H1 (cell line): Measurements from ENCODE around the gene EHD4. TPM values are rescaled to one million over a fixed set of nuclear protein-coding genes. Genes with fewer than 3 reads are reported as not detected.

ENCODE experiments used
- CTCF ChIA-PET: fragments of 300-600 bp; sonication (Branson Sonifier 250); formaldehyde crosslinking; loops from one replicate; lab custom pipeline; 2021; ENCODE audit not compliant: partially characterized antibody; lab: Charles Lee
- POLR2A ChIA-PET: fragments of 300-600 bp; sonication (Branson Sonifier 250); formaldehyde crosslinking; loops from one replicate; lab custom pipeline; 2021; ENCODE audit warnings: inconsistent platforms; ENCODE audit not compliant: partially characterized antibody; lab: Charles Lee
- DNase-seq, 2 experiments: peaks; one replicate each; pipeline versions ENCODE4 v3.0.0 to v3.0.0-alpha.2; 2010 to 2022; ENCODE audit warnings: low spot score in 2 of 2, low read depth in 1 of 2, mixed read lengths in 1 of 2
- FAIRE-seq: peaks from 2 replicates; lab custom pipeline; 2011; peaks lifted over from hg19 to GRCh38; lab: Jason Lieb, UNC
- H2AFZ ChIP-seq: 2 replicates; pipeline ENCODE4 v1.8.1; 2012; ENCODE audit warnings: low read length, inconsistent platforms
- H2AK5ac ChIP-seq: 2 replicates; pipeline ENCODE4 v1.6.1; 2013; ENCODE audit warnings: low read depth, low read length
- H2BK120ac ChIP-seq: replicated peaks from 2 replicates; pipeline ENCODE3; 2013; ENCODE audit warnings: low read depth, low read length, inconsistent platforms
- H2BK12ac ChIP-seq: 2 replicates; pipeline ENCODE4 v1.6.1; 2013; ENCODE audit warnings: low read depth, low read length
- H2BK15ac ChIP-seq: 2 replicates; pipeline ENCODE4 v1.6.1; 2013; ENCODE audit warnings: low read length
- H2BK20ac ChIP-seq: 2 replicates; pipeline ENCODE4 v1.6.1; 2013; ENCODE audit warnings: low read length
- H2BK5ac ChIP-seq: 2 replicates; pipeline ENCODE4 v1.6.1; 2013; ENCODE audit warnings: low read depth, low read length
- H3K14ac ChIP-seq: 2 replicates; pipeline ENCODE4 v1.6.1; 2013; ENCODE audit warnings: inconsistent platforms; ENCODE audit not compliant: insufficient read length
- H3K18ac ChIP-seq: 2 replicates; pipeline ENCODE4 v1.6.1; 2013; ENCODE audit warnings: low read length; ENCODE audit errors: extremely low read depth
- H3K23ac ChIP-seq: 2 replicates; pipeline ENCODE4 v1.6.1; 2013; ENCODE audit warnings: inconsistent platforms; ENCODE audit not compliant: insufficient read length
- H3K23me2 ChIP-seq: 2 replicates; pipeline ENCODE4 v1.6.1; 2013; ENCODE audit warnings: low read depth, low read length
- H3K27ac ChIP-seq: 2 replicates; pipeline ENCODE4 v1.6.1; 2011; ENCODE audit warnings: low read depth, low read length, inconsistent platforms
- H3K27me3 ChIP-seq, 4 experiments: replicated peaks in 1 of 4; 1 replicate in 1 of 4; 2 replicates in 3 of 4; pipeline versions ENCODE4 v1.6.1 to v1.8.1; 2011 to 2013; ENCODE audit warnings: low read length in 3 of 4, mild to moderate bottlenecking in 3 of 4, inconsistent platforms in 2 of 4, mixed read lengths in 2 of 4, moderate library complexity in 1 of 4; ENCODE audit not compliant: control insufficient read depth in 3 of 4, insufficient read depth in 3 of 4; ENCODE audit errors: extremely low read depth in 1 of 4
- H3K36me3 ChIP-seq, 4 experiments: 2 replicates each; pipeline versions ENCODE4 v1.6.1 to v1.8.1; 2011 to 2013; ENCODE audit warnings: mild to moderate bottlenecking in 4 of 4, low read length in 3 of 4, moderate library complexity in 2 of 4, control low read depth in 1 of 4, inconsistent platforms in 1 of 4; ENCODE audit not compliant: insufficient read depth in 4 of 4, control insufficient read depth in 2 of 4
- H3K4ac ChIP-seq: replicated peaks from 2 replicates; pipeline ENCODE3; 2013; ENCODE audit warnings: low read length, low read depth, mixed read lengths, inconsistent platforms; ENCODE audit not compliant: insufficient read length
- H3K4me1 ChIP-seq, 4 experiments: replicated peaks in 1 of 4; 1 replicate in 1 of 4; 2 replicates in 3 of 4; pipeline versions ENCODE4 v1.6.1 to v1.8.1; 2011 to 2013; ENCODE audit warnings: low read length in 3 of 4, inconsistent platforms in 2 of 4, mixed read lengths in 1 of 4; ENCODE audit not compliant: insufficient read depth in 4 of 4, control insufficient read depth in 3 of 4
- H3K4me2 ChIP-seq, 2 experiments: 2 replicates each; pipeline versions ENCODE4 v1.6.1 to v1.8.1; 2011 to 2013; ENCODE audit warnings: low read depth in 2 of 2, low read length in 2 of 2, control low read depth in 1 of 2, inconsistent platforms in 1 of 2, mild to moderate bottlenecking in 1 of 2; ENCODE audit not compliant: insufficient read depth in 1 of 2
- H3K4me3 ChIP-seq, 4 experiments: fragments of 200-600, 300-600 bp in 1 of 4; sonication (generic), shearing (Covaris generic), sonication (Bioruptor Twin) in 1 of 4; 2 replicates each; pipeline versions ENCODE4 v1.5.1 to v1.8.1; 2011 to 2016; ENCODE audit warnings: low read length in 4 of 4, low read depth in 3 of 4, control low read depth in 2 of 4, inconsistent platforms in 2 of 4, mild to moderate bottlenecking in 2 of 4, mixed read lengths in 1 of 4, moderate library complexity in 1 of 4; ENCODE audit not compliant: insufficient read depth in 2 of 4; ENCODE audit errors: extremely low read depth in 1 of 4
- H3K56ac ChIP-seq: replicated peaks from 2 replicates; pipeline ENCODE3; 2013; ENCODE audit warnings: low read depth, mild to moderate bottlenecking, mixed read lengths, low read length, inconsistent platforms; ENCODE audit not compliant: insufficient read length
- H3K79me1 ChIP-seq: 2 replicates; pipeline ENCODE4 v1.6.1; 2013; ENCODE audit warnings: low read depth, low read length, control low read depth
- H3K79me2 ChIP-seq, 2 experiments: 2 replicates each; pipeline versions ENCODE4 v1.6.1 to v1.8.1; 2012 to 2013; ENCODE audit warnings: low read length in 2 of 2, mild to moderate bottlenecking in 2 of 2, inconsistent platforms in 1 of 2; ENCODE audit not compliant: insufficient read depth in 2 of 2, control insufficient read depth in 1 of 2
- H3K9ac ChIP-seq, 4 experiments: replicated peaks in 1 of 4; 1 replicate in 1 of 4; 2 replicates in 3 of 4; pipeline versions ENCODE4 v1.6.1 to v1.8.1; 2011 to 2013; ENCODE audit warnings: low read depth in 3 of 4, low read length in 3 of 4, control low read depth in 2 of 4, mild to moderate bottlenecking in 2 of 4, moderate library complexity in 2 of 4, inconsistent platforms in 1 of 4; ENCODE audit errors: extremely low read depth in 1 of 4
- H3K9me3 ChIP-seq, 2 experiments: 2 replicates each; pipeline versions ENCODE4 v1.6.1 to v1.8.1; 2012 to 2013; ENCODE audit warnings: mild to moderate bottlenecking in 2 of 2, moderate library complexity in 2 of 2, control low read depth in 1 of 2, inconsistent platforms in 1 of 2, low read depth in 1 of 2, low read length in 1 of 2, mixed read lengths in 1 of 2; ENCODE audit not compliant: insufficient read depth in 2 of 2
- H4K20me1 ChIP-seq, 2 experiments: replicated peaks in 1 of 2; 2 replicates each; pipeline versions ENCODE3 to v1.8.1; 2011 to 2013; ENCODE audit warnings: inconsistent platforms in 2 of 2, low read length in 2 of 2, mild to moderate bottlenecking in 1 of 2; ENCODE audit not compliant: insufficient read depth in 2 of 2, control insufficient read depth in 1 of 2
- H4K5ac ChIP-seq: 2 replicates; pipeline ENCODE4 v1.6.1; 2013; ENCODE audit warnings: low read length, low read depth, mixed read lengths, inconsistent platforms; ENCODE audit not compliant: insufficient read length
- H4K8ac ChIP-seq: 2 replicates; pipeline ENCODE4 v1.8.0; 2013; ENCODE audit warnings: mild to moderate bottlenecking, moderate library complexity, low read length, inconsistent platforms; ENCODE audit not compliant: insufficient read depth; ENCODE audit errors: extremely low read depth
- H4K91ac ChIP-seq: replicated peaks from 2 replicates; pipeline ENCODE3; 2013; ENCODE audit warnings: low read length, mixed read lengths, inconsistent platforms; ENCODE audit not compliant: insufficient read length
- CBX5 ChIP-seq: fragments of 300-800, 300-1000 bp; sonication (generic); IDR thresholded peaks from 2 replicates; pipeline ENCODE4 v1.7.1; 2016; ENCODE audit warnings: antibody characterized with exemption, low read length, low read depth
- CEBPB ChIP-seq: IDR thresholded peaks from 2 replicates; pipeline ENCODE4 v1.6.1; 2012; ENCODE audit warnings: low read depth, low read length
- CHD2 ChIP-seq: IDR thresholded peaks from 2 replicates; pipeline ENCODE4 v1.6.1; 2012; ENCODE audit warnings: low read length, improper control_type of control experiment
- JUN ChIP-seq: IDR thresholded peaks from 2 replicates; pipeline ENCODE4 v1.6.1; 2011; ENCODE audit warnings: low read depth, mild to moderate bottlenecking, improper control_type of control experiment, low read length
- KDM1A ChIP-seq: fragments of 200-600, 300-600 bp; sonication (generic); IDR thresholded peaks from 2 replicates; pipeline ENCODE4 v1.7.1; 2016; ENCODE audit warnings: mild to moderate bottlenecking, low read length, borderline replicate concordance
- MAFK ChIP-seq: IDR thresholded peaks from 2 replicates; pipeline ENCODE4 v1.6.1; 2012; ENCODE audit warnings: low read depth, mild to moderate bottlenecking, improper control_type of control experiment, low read length
- MAX ChIP-seq: IDR thresholded peaks from 2 replicates; pipeline ENCODE4 v1.6.1; 2012; ENCODE audit warnings: inconsistent platforms
- POLR2A ChIP-seq, 2 experiments: IDR thresholded peaks; 1 replicate in 1 of 2; 2 replicates in 1 of 2; pipeline ENCODE4 v1.6.1; 2011; ENCODE audit warnings: low read depth in 2 of 2, low read length in 2 of 2, mild to moderate bottlenecking in 2 of 2; ENCODE audit errors: control extremely low read depth in 1 of 2
- RFX5 ChIP-seq: IDR thresholded peaks from 2 replicates; pipeline ENCODE4 v1.6.1; 2011; ENCODE audit warnings: low read depth, low read length, improper control_type of control experiment, borderline replicate concordance
- SIN3A ChIP-seq, 2 experiments: IDR thresholded peaks in 1 of 2; conservative IDR thresholded peaks in 1 of 2; 2 replicates each; pipeline ENCODE4 v1.6.1; 2011 to 2012; ENCODE audit warnings: low read length in 2 of 2, improper control_type of control experiment in 1 of 2, low read depth in 1 of 2, mild to moderate bottlenecking in 1 of 2
- SUZ12 ChIP-seq: fragments of 200-600 bp; sonication (generic); IDR thresholded peaks from 2 replicates; pipeline ENCODE4 v1.6.1; 2012; ENCODE audit warnings: mild to moderate bottlenecking, inconsistent platforms, low read length, moderate library complexity, mixed read lengths
- WGBS, 2 experiments: shearing (Covaris generic) in 1 of 2; methylation state at CpG; one replicate each; pipeline versions ENCODE4 v1.1.6 to v1.1.7; 2013 to 2015; ENCODE audit warnings: low lambda C conversion rate in 2 of 2, mixed read lengths in 2 of 2, inconsistent platforms in 1 of 2, low coverage in 1 of 2, missing lambda C conversion rate in 1 of 2; ENCODE audit not compliant: insufficient replicate concordance in 2 of 2, insufficient coverage in 1 of 2, insufficient read length in 1 of 2; ENCODE audit errors: extremely low coverage in 1 of 2, missing lambda C conversion rate in 1 of 2; 5-methylcytosine and 5-hydroxymethylcytosine counted together
- polyA plus RNA-seq, 7 experiments: library from polyadenylated mRNA; depleted of rRNA in 3 of 7; stranded (reverse) in 5 of 7; unstranded in 2 of 7; fragments of >200 nt in 5 of 7; fragments of 200-250 nt in 2 of 7; gene quantifications; 1 replicate in 5 of 7; 2 replicates in 1 of 7; 4 replicates in 1 of 7; pipeline versions ENCODE4 v1.2.1 to v1.2.3, GENCODE V29; 2011 to 2013; ENCODE audit warnings: missing spikeins in 2 of 7, mixed read lengths in 2 of 7
- total RNA-seq: library from RNA; stranded (reverse); fragmentation: NEBNext Ultra II Directional; extraction: Animal tissue kit (Norgen Biotek cat#: 25700); gene quantifications from 2 replicates; pipeline ENCODE4 v1.2.1, GENCODE V29; 2021

EHD4 gene
- total and polyA plus RNA-seq, 2 of the 8 experiments (the other 6 are each of a cell fraction or from before 2014, with no cell fraction given) = 17.5 to 24.5 TPM

- peaks cover 3 to 5% of the 10 kb centered on the region in 2 experiments for H4K20me1 ChIP-seq
- no peak overlapping the region for H3K4me3 ChIP-seq
- peaks cover 4% of the 10 kb centered on the region; the same call in 1 of the 2 replicates for H3K79me1 ChIP-seq
- H3K4ac ChIP-seq = no peak overlapping the region
- no peaks in the 10 kb centered on the region for H3K79me2 ChIP-seq
- H3K23ac ChIP-seq = no peak overlapping the region
- no peaks in the 10 kb centered on the region for H3K9me3 ChIP-seq
- no peak overlapping the region for H3K27ac ChIP-seq
- no peak overlapping the region for H2BK5ac ChIP-seq
- WGBS, 2 experiments = 88% methylated on average over 8 of the region's 8 CpGs; no CpG with 5 or more reads in 1 of the 2 experiments
- no peak overlapping the region for H2AFZ ChIP-seq
- H4K91ac ChIP-seq = no peak overlapping the region
- H2AK5ac ChIP-seq = no peak overlapping the region
- H4K8ac ChIP-seq = no peak overlapping the region
- H2BK15ac ChIP-seq = no peak overlapping the region
- ChIA-PET CTCF (interaction anchor here (0.5 to 1.4 kb wide), 5 partner anchors 14 to 475 kb away, joined by 3 to 5 read pairs (median 3); no protein-coding TSS in a partner anchor), POLR2A (interaction anchor here (1.1 kb wide), 1 partner anchor 12 kb away, joined by 3 read pairs; no protein-coding TSS in a partner anchor)
- H3K9ac ChIP-seq = no peak overlapping the region
- no peak overlapping the region for H3K18ac ChIP-seq
- DNase-seq = no peak
- TF ChIP-seq CEBPB (no peak), KDM1A (no peak), MAFK (no peak), POLR2A (IDR thresholded peaks at IDR 0.05; ENCODE audit: control extremely low read depth in 1 of 2, low read depth in 2 of 2, low read length in 2 of 2) (no peak), MAX (no peak), CBX5 (no peak), RFX5 (no peak), JUN (no peak), SUZ12 (no peak), SIN3A (conservative IDR thresholded peaks at IDR 0.05 in 1 of 2, IDR thresholded peaks at IDR 0.05 in 1 of 2; ENCODE audit: low read depth in 1 of 2, low read length in 2 of 2) (no peak), CHD2 (no peak)
- no peak overlapping the region for H2BK120ac ChIP-seq
- no peaks in the 10 kb centered on the region for H3K23me2 ChIP-seq
- no peak overlapping the region for H2BK20ac ChIP-seq
- no peaks in the 10 kb centered on the region for H3K27me3 ChIP-seq
- no peak overlapping the region for H2BK12ac ChIP-seq
- no peak overlapping the region for H3K4me2 ChIP-seq
- no peak overlapping the region for H3K56ac ChIP-seq
- H3K14ac ChIP-seq = no peak overlapping the region
- no peak for FAIRE-seq
- no peaks in the 10 kb centered on the region for H3K4me1 ChIP-seq
- H3K36me3 ChIP-seq = peaks cover 6 to 17% (median 10%) of the 10 kb centered on the region in 4 experiments; a peak in 6 of 8 replicates
- H4K5ac ChIP-seq = no peak overlapping the region
Measured at GRCh38 chr15:41918506-41919126, 53.7 kb downstream of the EHD4 start.
